Subcutaneous abdominal adipose tissue (tissue), 5 donors: ENCODE data around the gene ABCC2.
"Not testable (repeated sequence)": the region's sequence is repeated elsewhere in the genome, so short reads cannot be mapped to it uniquely, and the experiment has no call there.

Experiments used
- H3K27ac ChIP-seq: one replicate; pipeline ENCODE4 v1.7.0; 2013; ENCODE audit warnings: low read depth, mild to moderate bottlenecking, inconsistent platforms, low read length, moderate library complexity
- H3K27me3 ChIP-seq, 5 donors: one replicate each; pipeline ENCODE4 v1.7.0; 2013; ENCODE audit warnings: low read length in 5 of 5, inconsistent platforms in 1 of 5; ENCODE audit not compliant: control insufficient read depth in 5 of 5, insufficient read depth in 4 of 5
- H3K36me3 ChIP-seq, 5 donors: one replicate each; pipeline ENCODE4 v1.7.0; 2013; ENCODE audit warnings: low read length in 5 of 5; ENCODE audit not compliant: control insufficient read depth in 5 of 5, insufficient read depth in 5 of 5
- H3K4me1 ChIP-seq, 5 donors: one replicate each; pipeline ENCODE4 v1.7.0; 2013; ENCODE audit warnings: low read length in 5 of 5, mild to moderate bottlenecking in 3 of 5, moderate library complexity in 1 of 5; ENCODE audit not compliant: control insufficient read depth in 5 of 5, insufficient read depth in 5 of 5
- H3K4me3 ChIP-seq, 5 donors: one replicate each; pipeline ENCODE4 v1.7.0; 2013; ENCODE audit warnings: low read length in 5 of 5, low read depth in 1 of 5
- H3K9ac ChIP-seq, 5 donors: one replicate each; pipeline ENCODE4 v1.7.0; 2013; ENCODE audit warnings: low read length in 5 of 5, mild to moderate bottlenecking in 4 of 5, moderate library complexity in 3 of 5
- H3K9me3 ChIP-seq, 5 donors: one replicate each; pipeline ENCODE4 v1.7.0; 2013; ENCODE audit warnings: low read length in 5 of 5; ENCODE audit not compliant: control insufficient read depth in 5 of 5
- donor health status: healthy.
- donor health status: healthy.
- donor health status: healthy.
- donor health status: healthy.
- donor health status: healthy.

Gene ABCC2

DNA sequence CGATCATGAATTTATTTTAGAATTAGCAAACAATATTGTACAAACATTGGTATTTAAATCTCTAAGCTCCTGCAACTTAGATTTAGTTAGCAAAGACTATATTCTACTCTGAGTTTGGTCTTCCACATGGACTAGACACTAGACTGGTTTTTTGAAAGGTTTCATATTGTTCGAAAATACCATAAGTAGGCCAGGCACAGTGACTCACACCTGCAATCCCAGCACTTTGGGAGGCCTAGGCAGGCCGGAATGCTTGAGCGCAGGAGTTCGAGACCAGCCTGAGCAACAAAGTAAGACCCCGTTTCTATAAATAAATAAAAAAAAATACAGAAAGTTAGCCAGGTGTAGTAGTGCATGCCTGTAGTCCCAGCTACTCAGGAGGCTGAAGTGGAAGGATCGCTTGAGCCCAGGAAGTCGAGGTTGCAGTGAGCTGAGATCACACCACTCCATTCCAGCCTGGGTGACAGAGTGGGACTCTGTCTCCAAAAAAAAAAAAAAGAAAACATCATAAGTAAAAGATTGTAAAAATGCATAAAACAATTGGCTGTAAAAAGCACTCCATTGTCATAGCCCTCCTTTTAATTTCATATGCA lies 73.1 kb downstream of the ABCC2 start:
- Histone ChIP-seq H3K4me3 (no peak overlapping the region), H3K36me3 (peaks cover 0 to 3% (median 0%) of the 10 kb centered on the region in 5 donors), H3K4me1 (no peaks in the 10 kb centered on the region), H3K9me3 (no peaks in the 10 kb centered on the region), H3K9ac (no peak overlapping the region), H3K27ac (no peak overlapping the region), H3K27me3 (no peaks in the 10 kb centered on the region)

DNA sequence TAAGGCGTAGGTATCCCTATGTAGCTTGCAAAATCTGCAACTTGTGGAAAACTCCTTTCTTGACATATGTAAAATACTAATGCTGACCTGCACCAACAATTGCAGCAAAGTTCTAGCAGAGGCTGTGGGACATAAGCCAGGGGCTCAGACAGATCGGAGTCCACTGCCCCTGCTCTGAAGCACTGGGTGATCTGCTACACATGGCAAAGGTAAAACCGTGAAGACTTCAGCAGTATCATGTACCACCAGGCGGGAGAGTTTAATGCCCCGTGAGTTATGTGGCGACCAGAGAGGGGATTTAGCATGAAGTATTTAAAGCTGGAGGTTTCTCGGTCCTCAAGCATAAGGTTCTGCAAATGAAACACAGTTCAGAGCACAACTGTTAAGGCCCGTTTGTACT lies 76.4 kb downstream of the ABCC2 start:
- H3K9ac ChIP-seq = no peak overlapping the region
- no peak overlapping the region for H3K4me3 ChIP-seq
- H3K9me3 ChIP-seq = no peaks in the 10 kb centered on the region
- H3K36me3 ChIP-seq = no peaks in the 10 kb centered on the region
- H3K27ac ChIP-seq = no peak overlapping the region
- no peaks in the 10 kb centered on the region for H3K4me1 ChIP-seq
- H3K27me3 ChIP-seq = no peaks in the 10 kb centered on the region

DNA sequence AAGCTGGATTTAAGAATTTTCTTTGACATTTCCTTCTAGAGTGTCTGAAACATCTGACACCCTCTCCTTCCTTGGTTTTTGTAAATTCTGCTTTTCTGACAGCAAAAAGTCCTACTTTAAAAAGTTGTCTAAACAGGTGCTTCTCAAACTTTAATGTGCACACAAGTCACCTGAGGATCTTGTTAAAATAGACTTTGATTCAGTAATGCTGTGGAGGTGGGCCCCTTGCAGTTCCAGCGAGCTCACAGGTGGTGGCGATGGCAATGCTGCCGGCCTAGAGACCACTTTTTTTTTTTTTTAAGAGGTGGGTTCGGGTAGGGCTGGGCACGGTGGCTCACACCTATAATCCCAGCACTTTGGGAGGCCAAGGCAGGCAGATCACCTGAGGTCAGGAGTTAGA lies 77.1 kb downstream of the ABCC2 start:
- H3K27ac ChIP-seq = no peak overlapping the region
- no peaks in the 10 kb centered on the region for H3K36me3 ChIP-seq
- H3K9me3 ChIP-seq = no peaks in the 10 kb centered on the region
- H3K4me3 ChIP-seq = no peak overlapping the region
- H3K27me3 ChIP-seq = no peaks in the 10 kb centered on the region
- no peaks in the 10 kb centered on the region for H3K4me1 ChIP-seq
- no peak overlapping the region for H3K9ac ChIP-seq

DNA sequence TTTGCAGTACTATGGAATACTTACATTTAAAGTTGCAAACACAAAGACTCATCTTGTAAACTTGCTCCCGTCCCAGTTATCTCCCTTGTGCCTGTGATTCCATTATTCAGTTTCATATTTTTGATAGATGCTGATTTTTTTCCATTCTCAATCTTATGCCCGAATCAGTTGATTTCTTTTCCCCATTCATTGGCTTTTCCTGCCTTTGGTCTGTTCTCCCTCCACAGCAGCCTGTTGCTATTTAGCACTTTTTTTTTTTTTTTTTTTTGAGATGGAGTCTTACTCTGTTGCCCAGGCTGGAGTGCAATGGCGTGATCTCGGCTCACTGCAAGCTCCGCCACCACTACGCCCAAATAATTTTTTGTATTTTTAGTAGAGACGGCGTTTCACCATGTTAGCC lies 78.0 kb downstream of the ABCC2 start:
- Histone ChIP-seq H3K9me3 (no peaks in the 10 kb centered on the region), H3K4me3 (no peak overlapping the region), H3K27ac (no peak overlapping the region), H3K9ac (no peak overlapping the region), H3K27me3 (no peaks in the 10 kb centered on the region), H3K4me1 (no peaks in the 10 kb centered on the region), H3K36me3 (no peaks in the 10 kb centered on the region)

GRCh38 chr10:99863535-99864240 lies 81.2 kb downstream of the ABCC2 start:
- not testable (repeated sequence) for H3K27me3 ChIP-seq, H3K9ac ChIP-seq, H3K4me3 ChIP-seq, H3K4me1 ChIP-seq, H3K9me3 ChIP-seq, H3K27ac ChIP-seq, H3K36me3 ChIP-seq

GRCh38 chr10:99867250-99867649 lies 84.8 kb downstream of the ABCC2 start:
- H3K27me3 ChIP-seq, H3K36me3 ChIP-seq, H3K4me1 ChIP-seq, H3K4me3 ChIP-seq, H3K9ac ChIP-seq, H3K27ac ChIP-seq, H3K9me3 ChIP-seq: not testable (repeated sequence)

DNA sequence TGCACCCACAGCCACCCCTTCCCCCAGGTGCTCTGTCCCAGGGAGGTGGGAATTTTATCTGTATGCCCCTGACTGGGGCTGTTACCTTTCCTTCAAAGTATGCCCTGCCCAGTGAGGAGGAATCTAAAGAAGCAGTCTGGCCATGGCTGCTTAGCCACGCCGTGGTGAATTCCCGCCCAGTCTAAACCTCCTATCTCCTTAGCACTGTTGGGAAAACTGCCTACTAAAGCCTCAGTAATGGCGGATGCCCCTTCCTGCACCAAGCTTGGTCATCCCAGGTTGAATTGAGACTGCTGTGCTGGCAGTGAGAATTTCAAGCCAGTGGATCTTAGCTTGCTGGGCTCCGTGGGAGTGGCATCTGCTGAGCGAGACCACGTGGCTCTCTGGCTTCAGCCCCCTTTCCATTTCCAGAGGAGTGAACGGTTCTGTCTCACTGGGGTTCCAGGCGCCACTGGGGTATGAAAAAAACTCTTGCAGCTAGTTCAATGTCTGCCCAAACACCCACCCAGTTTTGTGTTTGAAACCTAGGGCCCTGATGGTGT lies 87.2 kb downstream of the ABCC2 start:
- peaks cover 0 to 5% (median 3%) of the 10 kb centered on the region in 5 donors for H3K36me3 ChIP-seq
- no peaks in the 10 kb centered on the region for H3K4me1 ChIP-seq
- H3K9me3 ChIP-seq = no peaks in the 10 kb centered on the region
- H3K9ac ChIP-seq = no peak overlapping the region
- peak overlapping the region in 1 of 5 donors; percentile 15 for H3K4me3 ChIP-seq
- no peak overlapping the region for H3K27ac ChIP-seq
- peaks cover 0 to 7% (median 4%) of the 10 kb centered on the region in 5 donors for H3K27me3 ChIP-seq

- Histone ChIP-seq H3K9me3 (no peaks in the 10 kb centered on the region), H3K9ac (no peak overlapping the region)
Observed at GRCh38 chr10:99870123-99870730, 87.8 kb downstream of the ABCC2 start.

DNA sequence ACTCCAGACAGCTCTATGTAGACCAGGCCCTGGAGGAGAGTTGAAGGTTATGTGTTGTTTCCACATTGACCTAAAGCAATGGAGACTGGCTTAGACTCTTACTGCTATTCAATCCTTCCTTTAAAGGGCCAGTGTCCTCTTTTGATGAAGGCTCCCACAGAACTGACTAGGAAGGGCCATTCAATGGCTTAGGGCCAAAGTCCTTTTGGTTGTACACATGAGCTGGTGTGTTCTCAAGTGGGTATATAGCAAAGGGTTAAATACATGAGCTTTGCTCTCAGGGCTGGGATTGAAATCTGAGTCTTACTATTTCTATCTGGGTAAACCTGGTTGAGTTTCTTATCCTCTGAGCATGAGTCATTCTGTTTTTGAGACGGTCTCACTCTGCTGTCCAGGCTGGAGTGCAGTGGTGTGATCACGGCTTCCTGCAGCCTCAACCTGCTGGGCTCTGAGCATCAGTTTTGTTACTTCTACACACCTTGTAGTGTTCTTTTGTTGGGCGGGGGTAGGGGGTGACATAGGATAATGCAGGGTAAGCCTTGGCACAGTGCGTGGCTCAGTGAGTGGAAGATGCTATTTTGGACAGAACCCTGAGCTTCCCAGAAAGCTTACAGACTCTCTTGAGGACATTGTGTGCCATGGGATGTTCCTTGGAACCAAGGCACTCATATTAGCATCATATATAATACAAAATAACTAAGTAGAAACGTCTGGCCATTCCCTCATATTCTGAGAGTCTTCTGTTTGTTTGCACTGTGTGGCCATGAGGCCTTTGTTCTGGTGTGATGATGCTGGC lies 90.1 kb downstream of the ABCC2 start:
- Histone ChIP-seq H3K27me3 (peaks cover 0 to 7% (median 4%) of the 10 kb centered on the region in 5 donors), H3K27ac (no peak overlapping the region), H3K4me1 (no peaks in the 10 kb centered on the region)

More at GRCh38 chr10:99870123-99870730, 87.8 kb downstream of the ABCC2 start:
- H3K36me3 ChIP-seq = peaks cover 0 to 8% (median 3%) of the 10 kb centered on the region in 5 donors
- H3K27ac ChIP-seq = no peak overlapping the region
- peaks cover 0 to 7% (median 4%) of the 10 kb centered on the region in 5 donors for H3K27me3 ChIP-seq
- H3K4me1 ChIP-seq = no peaks in the 10 kb centered on the region
- peak overlapping the region in 1 of 5 donors; percentile 15 for H3K4me3 ChIP-seq

More for the DNA sequence above, 90.1 kb downstream of the ABCC2 start:
- Histone ChIP-seq H3K36me3 (peaks cover 4 to 31% (median 20%) of the 10 kb centered on the region in 5 donors), H3K4me3 (no peak overlapping the region), H3K9me3 (no peaks in the 10 kb centered on the region), H3K9ac (no peak overlapping the region)
